ENCODE data around the gene CABCOCO1. TPM values are rescaled to one million over a fixed set of nuclear protein-coding genes. Genes with fewer than 3 reads are reported as not detected.

Gene CABCOCO1
- total RNA-seq, 4 donors from 2014 or later, result 0.45 to 0.54 TPM; not detected in 2

DNA sequence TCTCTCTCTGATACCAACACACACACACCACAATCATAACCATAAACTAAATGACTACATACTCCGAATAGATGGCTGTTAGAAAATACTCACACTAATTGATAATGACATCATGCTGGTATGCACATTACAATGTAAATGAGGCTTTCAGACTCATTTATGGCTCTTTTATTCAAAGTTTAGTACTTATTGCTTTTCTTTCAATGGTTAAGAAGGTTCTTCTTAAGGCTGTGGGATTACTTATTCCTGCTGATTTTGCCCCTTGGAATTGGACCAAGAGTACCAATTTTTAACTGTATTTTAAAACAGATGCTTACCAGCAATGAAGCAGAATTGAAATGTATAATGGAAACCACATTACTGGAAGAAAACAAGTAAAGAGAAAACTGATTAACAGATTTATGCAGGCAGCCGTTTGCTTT lies 20.6 kb upstream of the CABCOCO1 start:
- Histone ChIP-seq H3K4me1 (peaks cover 8% of the 10 kb centered on the region in 2 donors), H3K27me3 (no peaks in the 10 kb centered on the region), H3K9me3 (no peaks in the 10 kb centered on the region), H3K36me3 (no peaks in the 10 kb centered on the region), H3K27ac (no peak overlapping the region), H3K4me3 (replicated peaks in 1 of 3) (no peak overlapping the region)
- TF ChIP-seq, protein P1, sequence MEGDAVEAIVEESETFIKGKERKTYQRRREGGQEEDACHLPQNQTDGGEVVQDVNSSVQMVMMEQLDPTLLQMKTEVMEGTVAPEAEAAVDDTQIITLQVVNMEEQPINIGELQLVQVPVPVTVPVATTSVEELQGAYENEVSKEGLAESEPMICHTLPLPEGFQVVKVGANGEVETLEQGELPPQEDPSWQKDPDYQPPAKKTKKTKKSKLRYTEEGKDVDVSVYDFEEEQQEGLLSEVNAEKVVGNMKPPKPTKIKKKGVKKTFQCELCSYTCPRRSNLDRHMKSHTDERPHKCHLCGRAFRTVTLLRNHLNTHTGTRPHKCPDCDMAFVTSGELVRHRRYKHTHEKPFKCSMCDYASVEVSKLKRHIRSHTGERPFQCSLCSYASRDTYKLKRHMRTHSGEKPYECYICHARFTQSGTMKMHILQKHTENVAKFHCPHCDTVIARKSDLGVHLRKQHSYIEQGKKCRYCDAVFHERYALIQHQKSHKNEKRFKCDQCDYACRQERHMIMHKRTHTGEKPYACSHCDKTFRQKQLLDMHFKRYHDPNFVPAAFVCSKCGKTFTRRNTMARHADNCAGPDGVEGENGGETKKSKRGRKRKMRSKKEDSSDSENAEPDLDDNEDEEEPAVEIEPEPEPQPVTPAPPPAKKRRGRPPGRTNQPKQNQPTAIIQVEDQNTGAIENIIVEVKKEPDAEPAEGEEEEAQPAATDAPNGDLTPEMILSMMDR (IDR thresholded peaks at IDR 0.05), result no peak
- TF ChIP-seq POLR2A (IDR thresholded peaks at IDR 0.05), result no peak
- intact Hi-C loops (cut with DNase I), result no loop called here
- 81 to 82% methylated on average over 2 of the region's 2 CpGs for whole genome bisulfite sequencing, 2 donors
- no peak for DNase-seq

DNA sequence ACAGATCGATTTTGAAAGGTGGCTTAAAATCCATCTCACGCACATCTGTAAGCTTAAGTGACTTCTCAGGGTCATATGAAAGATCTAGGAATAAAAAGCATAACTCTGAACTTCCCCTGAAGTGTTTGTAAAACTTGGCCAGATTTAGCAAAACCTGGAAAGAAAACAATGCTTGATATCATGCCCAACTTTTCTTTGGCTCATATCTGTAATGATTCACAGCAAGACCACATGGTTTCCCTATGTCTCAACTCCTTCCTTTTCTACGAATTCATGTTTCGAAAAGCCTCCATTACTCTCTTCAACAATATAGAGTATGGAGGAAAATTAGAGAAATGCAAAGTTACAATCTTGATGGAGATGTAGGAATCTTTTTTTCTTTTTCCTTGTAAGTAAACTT lies 20.1 kb upstream of the CABCOCO1 start:
- no peak for DNase-seq
- peaks cover 8% of the 10 kb centered on the region in 2 donors for H3K4me1 ChIP-seq
- WGBS, 2 donors, result 70 to 79% methylated on average over 4 of the region's 4 CpGs
- TF ChIP-seq POLR2A (IDR thresholded peaks at IDR 0.05), result no peak
- TF ChIP-seq, protein P1 (IDR thresholded peaks at IDR 0.05), result no peak
- intact Hi-C loops (cut with DNase I), result no loop called here
- no peaks in the 10 kb centered on the region for H3K27me3 ChIP-seq
- H3K27ac ChIP-seq, result no peak overlapping the region
- H3K36me3 ChIP-seq, result no peaks in the 10 kb centered on the region
- H3K9me3 ChIP-seq, result no peaks in the 10 kb centered on the region
- no peak overlapping the region for H3K4me3 ChIP-seq (replicated peaks in 1 of 3)

DNA sequence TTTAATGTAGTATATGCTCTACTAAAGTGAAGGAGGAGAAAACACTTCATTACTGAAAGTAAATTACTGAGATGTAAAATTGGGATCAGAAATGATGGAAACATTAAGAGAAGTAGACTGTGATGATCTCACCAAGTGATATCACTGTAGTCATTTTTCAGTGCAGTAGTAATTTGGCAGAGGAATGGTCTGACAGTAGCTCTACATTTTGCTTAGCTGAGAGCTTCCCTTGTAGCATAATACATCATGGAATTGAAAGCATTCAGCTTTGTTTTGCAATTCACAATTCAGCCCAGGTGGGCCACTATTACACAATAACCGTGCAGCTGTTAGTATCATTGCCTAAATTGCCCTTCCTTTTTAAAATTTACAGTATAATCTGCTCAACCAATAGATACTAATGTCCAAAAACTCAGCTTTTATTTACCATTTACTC lies 19.4 kb upstream of the CABCOCO1 start:
- no peaks in the 10 kb centered on the region for H3K36me3 ChIP-seq
- H3K27me3 ChIP-seq, result no peaks in the 10 kb centered on the region
- no peak for DNase-seq
- intact Hi-C loops (cut with DNase I), result no loop called here
- H3K4me3 ChIP-seq (replicated peaks in 1 of 3), result no peak overlapping the region
- 60 to 93% methylated on average over 1 of the region's 1 CpG for WGBS, 2 donors
- TF ChIP-seq, protein P1 (IDR thresholded peaks at IDR 0.05), result no peak
- no peak for TF ChIP-seq POLR2A (IDR thresholded peaks at IDR 0.05)
- no peak overlapping the region for H3K27ac ChIP-seq
- peaks cover 8% of the 10 kb centered on the region in 2 donors for H3K4me1 ChIP-seq
- H3K9me3 ChIP-seq, result no peaks in the 10 kb centered on the region

DNA sequence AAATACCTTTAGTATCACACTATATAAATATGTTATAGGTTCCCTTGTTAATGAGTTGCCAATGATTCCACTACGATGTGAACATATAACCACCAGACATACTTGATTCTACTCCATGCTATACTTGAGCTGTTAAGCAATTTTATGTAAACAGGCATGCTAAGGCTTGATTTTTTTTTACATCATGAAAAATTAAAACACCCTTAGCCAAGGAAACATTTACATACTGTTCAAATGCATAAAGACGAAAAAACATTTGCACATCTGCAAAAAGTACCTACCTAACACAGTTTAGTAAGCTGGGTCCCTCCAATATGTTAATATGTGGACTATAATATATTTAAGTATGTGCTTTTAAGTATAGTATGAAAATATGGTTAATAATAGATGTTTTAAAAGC lies 9.0 kb upstream of the CABCOCO1 start:
- WGBS, 2 donors, result 84 to 89% methylated on average over 2 of the region's 2 CpGs
- intact Hi-C loops (cut with DNase I), result no loop called here
- Histone ChIP-seq H3K9me3 (no peaks in the 10 kb centered on the region), H3K4me3 (replicated peaks in 1 of 3) (no peak overlapping the region), H3K36me3 (no peaks in the 10 kb centered on the region), H3K27me3 (no peaks in the 10 kb centered on the region), H3K4me1 (no peaks in the 10 kb centered on the region), H3K27ac (no peak overlapping the region)
- TF ChIP-seq POLR2A (IDR thresholded peaks at IDR 0.05), result no peak
- TF ChIP-seq, protein P1 (IDR thresholded peaks at IDR 0.05), result no peak
- no peak for DNase-seq

DNA sequence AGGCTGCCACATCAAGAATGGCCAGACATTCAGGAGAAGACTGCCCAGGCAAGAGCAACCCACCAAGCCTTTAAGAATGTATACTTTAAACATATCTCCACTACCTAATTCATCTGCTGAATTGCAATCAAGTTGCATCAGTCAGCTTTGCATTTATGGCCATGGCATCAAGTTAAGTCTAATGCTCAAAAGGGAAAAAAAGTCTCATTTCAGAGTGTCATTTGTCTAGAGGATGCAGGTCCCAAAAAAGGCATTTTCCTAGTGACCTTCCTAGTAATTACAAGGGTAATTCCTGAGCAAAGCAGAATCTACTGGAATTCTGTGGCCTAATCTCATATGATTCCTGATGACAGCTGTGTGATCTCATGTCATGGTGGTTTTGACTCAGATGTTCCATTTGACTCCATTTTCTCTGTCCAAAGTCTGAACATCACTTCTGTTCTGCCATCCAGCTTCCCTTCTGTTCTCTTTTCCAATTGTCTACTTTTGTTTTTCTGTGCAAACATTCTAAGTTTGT lies 7.3 kb upstream of the CABCOCO1 start:
- Histone ChIP-seq H3K36me3 (no peaks in the 10 kb centered on the region), H3K27ac (no peak overlapping the region), H3K4me3 (replicated peaks in 1 of 3) (no peak overlapping the region), H3K9me3 (no peaks in the 10 kb centered on the region), H3K27me3 (no peaks in the 10 kb centered on the region), H3K4me1 (no peaks in the 10 kb centered on the region)
- TF ChIP-seq, protein P1 (IDR thresholded peaks at IDR 0.05), result no peak
- TF ChIP-seq POLR2A (IDR thresholded peaks at IDR 0.05), result no peak
- intact Hi-C loops (cut with DNase I), result no loop called here
- DNase-seq, result no peak

Data from thyroid gland (tissue), 4 donors.